K562 (cell line): ENCODE results near the gene PLEKHG3. TPM values are rescaled to one million over a fixed set of nuclear protein-coding genes. Genes with fewer than 3 reads are reported as not detected.

ENCODE experiments used
- ATAC-seq: fragments of 200-7000 bp; cut with Tn5 transposase; 3 replicates; pipeline ENCODE4 v1.9.1; 2020; ENCODE audit warnings: moderate library complexity
- BruUV-seq: library from RNA; stranded (reverse); fragments of 400-500 nt; replicated peaks from 2 replicates; lab custom pipeline; 2021; lab: Mats Ljungman, UMichigan
- CTCF ChIA-PET: fragments of 300-600 bp; formaldehyde crosslinking; extraction: SDS; loops from one replicate; lab custom pipeline; 2021; ENCODE audit warnings: low intra/inter-chr PET ratio; lab: Yijun Ruan, JAX
- POLR2A ChIA-PET: fragments of 300-600, 350-650 bp; sonication (Branson Sonifier 250); formaldehyde crosslinking; extraction: SDS; loops from one replicate; lab custom pipeline; 2021; ENCODE audit warnings: antibody characterized with exemption, inconsistent platforms; lab: Yijun Ruan, JAX
- DNase-seq, 4 experiments: peaks; one replicate each; pipeline versions ENCODE4 v3.0.0 to v3.0.0-alpha.2; 2011 to 2018; ENCODE audit warnings: low spot score in 3 of 4, mixed read lengths in 3 of 4; ENCODE audit errors: extremely low read depth in 1 of 4
- FAIRE-seq: peaks from 2 replicates; lab custom pipeline; 2011; peaks lifted over from hg19 to GRCh38; lab: Jason Lieb, UNC
- H2AFZ ChIP-seq: 2 replicates; pipeline ENCODE4 v1.6.0; 2011; ENCODE audit warnings: low read depth, low read length, control low read depth, inconsistent platforms
- H3K27ac ChIP-seq: fragments of 200-600 bp; 3 replicates; pipeline ENCODE4 v1.8.0; 2011; ENCODE audit warnings: low read depth, mild to moderate bottlenecking, control low read depth, inconsistent platforms, low read length, moderate library complexity, mixed read lengths; ENCODE audit errors: extremely low read depth
- H3K27me3 ChIP-seq, 2 experiments: fragments of 300-600 bp in 1 of 2; 2 replicates in 1 of 2; 3 replicates in 1 of 2; pipeline versions ENCODE4 v1.6.0 to v1.8.0; 2011; ENCODE audit warnings: inconsistent platforms in 2 of 2, low read length in 2 of 2, mild to moderate bottlenecking in 1 of 2, mixed read lengths in 1 of 2, moderate library complexity in 1 of 2; ENCODE audit not compliant: control insufficient read depth in 2 of 2, insufficient read depth in 2 of 2
- H3K36me3 ChIP-seq: fragments of 300-600 bp; 3 replicates; pipeline ENCODE4 v1.8.0; 2011; ENCODE audit warnings: mild to moderate bottlenecking, low read length, inconsistent platforms; ENCODE audit not compliant: control insufficient read depth, insufficient read depth
- H3K4me1 ChIP-seq, 2 experiments: fragments of 200-600 bp in 1 of 2; replicated peaks in 1 of 2; 2 replicates in 1 of 2; 3 replicates in 1 of 2; pipeline versions ENCODE4 v1.5.1 to v1.8.0; 2011; ENCODE audit warnings: inconsistent platforms in 2 of 2, low read length in 2 of 2, mild to moderate bottlenecking in 1 of 2, mixed read lengths in 1 of 2, moderate library complexity in 1 of 2; ENCODE audit not compliant: control insufficient read depth in 2 of 2, insufficient read depth in 2 of 2
- H3K4me2 ChIP-seq: 2 replicates; pipeline ENCODE4 v1.6.1; 2011; ENCODE audit warnings: low read length, control low read depth, inconsistent platforms, mixed read lengths; ENCODE audit not compliant: insufficient read depth
- H3K4me3 ChIP-seq: fragments of 200-600 bp; sonication (generic), shearing (Covaris generic); 2 replicates; pipeline ENCODE4 v1.5.1; 2016; ENCODE audit warnings: control low read depth, inconsistent platforms
- H3K79me2 ChIP-seq: fragments of 200-600 bp; 3 replicates; pipeline ENCODE4 v1.8.0; 2011; ENCODE audit warnings: low read length, inconsistent platforms; ENCODE audit not compliant: control insufficient read depth, insufficient read depth
- H3K9ac ChIP-seq, 2 experiments: 2 replicates each; pipeline versions ENCODE4 v1.6.0 to v1.6.1; 2011; ENCODE audit warnings: low read depth in 2 of 2, low read length in 2 of 2, control low read depth in 1 of 2, inconsistent platforms in 1 of 2, mild to moderate bottlenecking in 1 of 2, mixed read lengths in 1 of 2; ENCODE audit not compliant: insufficient read depth in 1 of 2
- H3K9me1 ChIP-seq: one replicate; pipeline ENCODE4 v1.6.0; 2011; ENCODE audit warnings: inconsistent platforms, mild to moderate bottlenecking, low read length, moderate library complexity; ENCODE audit not compliant: control insufficient read depth, insufficient read depth
- H3K9me3 ChIP-seq: replicated peaks from 2 replicates; pipeline ENCODE4 v1.5.1; 2011; ENCODE audit warnings: low read depth, low read length, inconsistent platforms; ENCODE audit not compliant: control insufficient read depth, insufficient read depth
- H4K20me1 ChIP-seq: replicated peaks from 2 replicates; pipeline ENCODE4 v1.6.1; 2011; ENCODE audit warnings: low read length, inconsistent platforms, mixed read lengths; ENCODE audit not compliant: control insufficient read depth, insufficient read depth
- CBFB ChIP-seq: sonication (generic); formaldehyde crosslinking; IDR thresholded peaks from 2 replicates; pipeline ENCODE4 v1.4.0; 2020; ENCODE audit warnings: mild to moderate bottlenecking, missing genetic modification reagents
- CC2D1A ChIP-seq: fragments of 450-650 bp; IDR thresholded peaks from 2 replicates; pipeline ENCODE4 v1.6.1; 2017; ENCODE audit warnings: mild to moderate bottlenecking
- FOXM1 ChIP-seq, 2 experiments: fragments of 450-650 bp in 1 of 2; sonication (generic) in 1 of 2; formaldehyde crosslinking in 1 of 2; IDR thresholded peaks; 2 replicates each; pipeline versions ENCODE4 v1.6.1 to v1.9.0; 2017 to 2022; ENCODE audit warnings: low read depth in 2 of 2, mild to moderate bottlenecking in 2 of 2, missing genetic modification reagents in 1 of 2, moderate library complexity in 1 of 2
- HDGF ChIP-seq: fragments of 450-650 bp; IDR thresholded peaks from 2 replicates; pipeline ENCODE4 v1.6.1; 2016
- RB1 ChIP-seq: fragments of 450-650 bp; IDR thresholded peaks from 2 replicates; pipeline ENCODE4 v1.6.1; 2017; ENCODE audit warnings: low read depth, mild to moderate bottlenecking
- RBM22 ChIP-seq: fragments of 200-400 bp; formaldehyde crosslinking; IDR thresholded peaks from 2 replicates; pipeline ENCODE4 v1.6.1; 2018; ENCODE audit warnings: low read length, low read depth; ENCODE audit not compliant: poor library complexity, severe bottlenecking
- RFX7 ChIP-seq: fragments of 250-450 bp; sonication (Bioruptor Pico); IDR thresholded peaks from 2 replicates; pipeline ENCODE4 v1.5.1; 2021; ENCODE audit warnings: mild to moderate bottlenecking
- ZFP30 ChIP-seq: fragments of 250-450 bp; sonication (Bioruptor Pico); IDR thresholded peaks from 2 replicates; pipeline ENCODE4 v1.8.0; 2022; ENCODE audit warnings: moderate library complexity, mild to moderate bottlenecking, inconsistent platforms, borderline replicate concordance
- ZNF165 ChIP-seq: fragments of 250-450 bp; sonication (Bioruptor Pico); IDR thresholded peaks from 2 replicates; pipeline ENCODE4 v1.4.0; 2020; ENCODE audit warnings: borderline replicate concordance
- WGBS: fragments of 100-300 bp; shearing (Covaris generic); methylation state at CpG from one replicate; pipeline ENCODE4 v1.1.6; 2016; ENCODE audit warnings: low coverage, mixed read lengths; ENCODE audit not compliant: insufficient coverage; ENCODE audit errors: missing lambda C conversion rate; 5-methylcytosine and 5-hydroxymethylcytosine counted together
- in situ Hi-C: fragments of 300-500 bp; cut with MboI; formaldehyde crosslinking; loops from 4 replicates; pipeline ENCODE4 v1.15.0; 2018; ENCODE audit warnings: inconsistent platforms, mixed read lengths
- intact Hi-C: fragments of 100-400 bp; cut with micrococcal nuclease; formaldehyde crosslinking; loops from 2 replicates; pipeline ENCODE4 v1.14.2; 2022
- polyA plus RNA-seq, 8 experiments: library from polyadenylated mRNA; depleted of rRNA in 4 of 8; stranded (reverse) in 5 of 8; unstranded in 3 of 8; fragments of >200 nt; fragmentation: Nextera tagmentation in 2 of 8; fragmentation: Illumina TruSeq in 1 of 8; extraction: Ambion mirVana in 2 of 8; extraction: Trizol in 1 of 8; gene quantifications; 2 replicates each; pipeline versions ENCODE4 v1.2.1 to v1.2.3, GENCODE V29; 2011 to 2014; ENCODE audit warnings: inconsistent platforms in 1 of 8, missing spikeins in 1 of 8
- total RNA-seq, 7 experiments: library from RNA; depleted of rRNA in 6 of 7; stranded (reverse); fragments of >200 nt in 6 of 7; fragmentation: Illumina TruSeq in 2 of 7; extraction: Trizol in 2 of 7; gene quantifications; 2 replicates each; pipeline versions ENCODE4 v1.2.1 to v1.2.3, GENCODE V29; 2011 to 2021; ENCODE audit warnings: low replicate concordance in 1 of 7
- TF ChIP-seq, protein P1 (sequence below): fragments of 450-650 bp; IDR thresholded peaks from 2 replicates; pipeline ENCODE4 v1.6.1; 2017; ENCODE audit warnings: antibody characterized with exemption, mild to moderate bottlenecking
- TF ChIP-seq, protein P2 (sequence below): fragments of 200-800 bp; sonication (Bioruptor generic); IDR thresholded peaks from 2 replicates; pipeline ENCODE4 v1.6.1; 2016; ENCODE audit warnings: missing genetic modification characterization, missing compliant biosample characterization
- TF ChIP-seq, protein P3 (sequence below): fragments of 450-650 bp; IDR thresholded peaks from 2 replicates; pipeline ENCODE4 v1.6.1; 2018; ENCODE audit warnings: mild to moderate bottlenecking, low read depth; ENCODE audit not compliant: partially characterized antibody

Gene PLEKHG3
- total and polyA plus RNA-seq, 9 of the 15 experiments (the other 6 are each of a cell fraction or from before 2014, with no cell fraction given) = 0.04 to 0.16 TPM; not detected in 7

DNA sequence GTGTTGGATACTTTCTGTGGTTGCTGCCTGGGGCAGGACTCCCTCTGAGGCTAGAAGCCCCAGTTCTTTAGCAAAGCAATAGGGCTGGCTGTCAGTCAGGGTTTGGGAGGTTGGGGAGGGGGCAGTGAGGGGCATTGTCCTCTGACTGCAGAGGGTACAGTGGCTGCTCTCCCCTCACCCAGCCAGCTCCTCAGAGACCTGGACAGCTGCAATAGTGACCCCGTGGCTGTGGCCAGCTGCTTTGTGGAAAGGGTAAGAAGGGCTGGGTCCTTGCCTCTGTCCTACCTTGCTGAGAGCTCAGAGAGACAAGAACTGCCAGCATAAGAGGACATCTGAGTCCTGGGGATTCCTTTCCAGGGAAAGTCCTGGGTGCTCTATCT lies 25.8 kb downstream of the PLEKHG3 start:
- Histone ChIP-seq H3K79me2 (no peaks in the 10 kb centered on the region), H4K20me1 (no peaks in the 10 kb centered on the region), H3K4me2 (no peak overlapping the region), H3K9me1 (no peaks in the 10 kb centered on the region), H2AFZ (no peak overlapping the region), H3K27ac (no peak overlapping the region), H3K9me3 (no peaks in the 10 kb centered on the region), H3K9ac (no peak overlapping the region), H3K4me1 (no peaks in the 10 kb centered on the region), H3K36me3 (no peaks in the 10 kb centered on the region), H3K4me3 (no peak overlapping the region), H3K27me3 (peaks cover 2 to 57% of the 10 kb centered on the region in 2 experiments; a peak in 2 of 5 replicates)
- no peak for DNase-seq
- BruUV-seq = no TSS peak
- no peak for ATAC-seq
- in situ Hi-C loops (no loop called here), intact Hi-C loops (no loop called here)
- CTCF ChIA-PET = no interaction called here
- POLR2A ChIA-PET = no interaction called here
- FAIRE-seq = no peak
- WGBS = 0% methylated on average over 1 of the region's 1 CpG
- no peak for TF ChIP-seq CBFB (CRISPR knock-in tag)
- TF ChIP-seq RFX7 (CRISPR knock-in tag) = no peak
- TF ChIP-seq, protein P1, sequence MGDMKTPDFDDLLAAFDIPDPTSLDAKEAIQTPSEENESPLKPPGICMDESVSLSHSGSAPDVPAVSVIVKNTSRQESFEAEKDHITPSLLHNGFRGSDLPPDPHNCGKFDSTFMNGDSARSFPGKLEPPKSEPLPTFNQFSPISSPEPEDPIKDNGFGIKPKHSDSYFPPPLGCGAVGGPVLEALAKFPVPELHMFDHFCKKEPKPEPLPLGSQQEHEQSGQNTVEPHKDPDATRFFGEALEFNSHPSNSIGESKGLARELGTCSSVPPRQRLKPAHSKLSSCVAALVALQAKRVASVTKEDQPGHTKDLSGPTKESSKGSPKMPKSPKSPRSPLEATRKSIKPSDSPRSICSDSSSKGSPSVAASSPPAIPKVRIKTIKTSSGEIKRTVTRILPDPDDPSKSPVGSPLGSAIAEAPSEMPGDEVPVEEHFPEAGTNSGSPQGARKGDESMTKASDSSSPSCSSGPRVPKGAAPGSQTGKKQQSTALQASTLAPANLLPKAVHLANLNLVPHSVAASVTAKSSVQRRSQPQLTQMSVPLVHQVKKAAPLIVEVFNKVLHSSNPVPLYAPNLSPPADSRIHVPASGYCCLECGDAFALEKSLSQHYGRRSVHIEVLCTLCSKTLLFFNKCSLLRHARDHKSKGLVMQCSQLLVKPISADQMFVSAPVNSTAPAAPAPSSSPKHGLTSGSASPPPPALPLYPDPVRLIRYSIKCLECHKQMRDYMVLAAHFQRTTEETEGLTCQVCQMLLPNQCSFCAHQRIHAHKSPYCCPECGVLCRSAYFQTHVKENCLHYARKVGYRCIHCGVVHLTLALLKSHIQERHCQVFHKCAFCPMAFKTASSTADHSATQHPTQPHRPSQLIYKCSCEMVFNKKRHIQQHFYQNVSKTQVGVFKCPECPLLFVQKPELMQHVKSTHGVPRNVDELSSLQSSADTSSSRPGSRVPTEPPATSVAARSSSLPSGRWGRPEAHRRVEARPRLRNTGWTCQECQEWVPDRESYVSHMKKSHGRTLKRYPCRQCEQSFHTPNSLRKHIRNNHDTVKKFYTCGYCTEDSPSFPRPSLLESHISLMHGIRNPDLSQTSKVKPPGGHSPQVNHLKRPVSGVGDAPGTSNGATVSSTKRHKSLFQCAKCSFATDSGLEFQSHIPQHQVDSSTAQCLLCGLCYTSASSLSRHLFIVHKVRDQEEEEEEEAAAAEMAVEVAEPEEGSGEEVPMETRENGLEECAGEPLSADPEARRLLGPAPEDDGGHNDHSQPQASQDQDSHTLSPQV = no peak
- no peak for TF ChIP-seq HDGF
- TF ChIP-seq CC2D1A = no peak
- TF ChIP-seq ZFP30 (CRISPR knock-in tag) = no peak
- TF ChIP-seq FOXM1 (IDR thresholded peaks at IDR 0.05; ENCODE audit: low read depth) = no peak
- TF ChIP-seq FOXM1 (CRISPR knock-in tag; IDR thresholded peaks at IDR 0.05; ENCODE audit: low read depth) = no peak
- TF ChIP-seq, protein P2, sequence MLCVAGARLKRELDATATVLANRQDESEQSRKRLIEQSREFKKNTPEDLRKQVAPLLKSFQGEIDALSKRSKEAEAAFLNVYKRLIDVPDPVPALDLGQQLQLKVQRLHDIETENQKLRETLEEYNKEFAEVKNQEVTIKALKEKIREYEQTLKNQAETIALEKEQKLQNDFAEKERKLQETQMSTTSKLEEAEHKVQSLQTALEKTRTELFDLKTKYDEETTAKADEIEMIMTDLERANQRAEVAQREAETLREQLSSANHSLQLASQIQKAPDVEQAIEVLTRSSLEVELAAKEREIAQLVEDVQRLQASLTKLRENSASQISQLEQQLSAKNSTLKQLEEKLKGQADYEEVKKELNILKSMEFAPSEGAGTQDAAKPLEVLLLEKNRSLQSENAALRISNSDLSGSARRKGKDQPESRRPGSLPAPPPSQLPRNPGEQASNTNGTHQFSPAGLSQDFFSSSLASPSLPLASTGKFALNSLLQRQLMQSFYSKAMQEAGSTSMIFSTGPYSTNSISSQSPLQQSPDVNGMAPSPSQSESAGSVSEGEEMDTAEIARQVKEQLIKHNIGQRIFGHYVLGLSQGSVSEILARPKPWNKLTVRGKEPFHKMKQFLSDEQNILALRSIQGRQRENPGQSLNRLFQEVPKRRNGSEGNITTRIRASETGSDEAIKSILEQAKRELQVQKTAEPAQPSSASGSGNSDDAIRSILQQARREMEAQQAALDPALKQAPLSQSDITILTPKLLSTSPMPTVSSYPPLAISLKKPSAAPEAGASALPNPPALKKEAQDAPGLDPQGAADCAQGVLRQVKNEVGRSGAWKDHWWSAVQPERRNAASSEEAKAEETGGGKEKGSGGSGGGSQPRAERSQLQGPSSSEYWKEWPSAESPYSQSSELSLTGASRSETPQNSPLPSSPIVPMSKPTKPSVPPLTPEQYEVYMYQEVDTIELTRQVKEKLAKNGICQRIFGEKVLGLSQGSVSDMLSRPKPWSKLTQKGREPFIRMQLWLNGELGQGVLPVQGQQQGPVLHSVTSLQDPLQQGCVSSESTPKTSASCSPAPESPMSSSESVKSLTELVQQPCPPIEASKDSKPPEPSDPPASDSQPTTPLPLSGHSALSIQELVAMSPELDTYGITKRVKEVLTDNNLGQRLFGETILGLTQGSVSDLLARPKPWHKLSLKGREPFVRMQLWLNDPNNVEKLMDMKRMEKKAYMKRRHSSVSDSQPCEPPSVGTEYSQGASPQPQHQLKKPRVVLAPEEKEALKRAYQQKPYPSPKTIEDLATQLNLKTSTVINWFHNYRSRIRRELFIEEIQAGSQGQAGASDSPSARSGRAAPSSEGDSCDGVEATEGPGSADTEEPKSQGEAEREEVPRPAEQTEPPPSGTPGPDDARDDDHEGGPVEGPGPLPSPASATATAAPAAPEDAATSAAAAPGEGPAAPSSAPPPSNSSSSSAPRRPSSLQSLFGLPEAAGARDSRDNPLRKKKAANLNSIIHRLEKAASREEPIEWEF (CRISPR knock-in tag) = no peak
- no peak for TF ChIP-seq RB1
- no peak for TF ChIP-seq ZNF165 (CRISPR knock-in tag)
- TF ChIP-seq, protein P3, sequence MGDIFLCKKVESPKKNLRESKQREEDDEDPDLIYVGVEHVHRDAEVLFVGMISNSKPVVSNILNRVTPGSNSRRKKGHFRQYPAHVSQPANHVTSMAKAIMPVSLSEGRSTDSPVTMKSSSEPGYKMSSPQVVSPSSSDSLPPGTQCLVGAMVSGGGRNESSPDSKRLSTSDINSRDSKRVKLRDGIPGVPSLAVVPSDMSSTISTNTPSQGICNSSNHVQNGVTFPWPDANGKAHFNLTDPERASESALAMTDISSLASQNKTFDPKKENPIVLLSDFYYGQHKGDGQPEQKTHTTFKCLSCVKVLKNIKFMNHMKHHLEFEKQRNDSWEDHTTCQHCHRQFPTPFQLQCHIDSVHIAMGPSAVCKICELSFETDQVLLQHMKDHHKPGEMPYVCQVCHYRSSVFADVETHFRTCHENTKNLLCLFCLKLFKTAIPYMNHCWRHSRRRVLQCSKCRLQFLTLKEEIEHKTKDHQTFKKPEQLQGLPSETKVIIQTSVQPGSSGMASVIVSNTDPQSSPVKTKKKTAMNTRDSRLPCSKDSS = no peak
- no peak for TF ChIP-seq RBM22
